Tibial nerve (tissue), 4 donors: ENCODE measurements around the gene RIMS3. TPM values are rescaled to one million over a fixed set of nuclear protein-coding genes. Genes with fewer than 3 reads are reported as not detected.

Experiments
- DNase-seq, 2 donors: peaks; one replicate each; pipeline ENCODE4 v3.0.0-alpha.2; 2019; ENCODE audit warnings: low spot score in 2 of 2
- H3K27ac ChIP-seq, 4 donors: fragments of 200-600 bp; sonication (generic) in 3 of 4; one replicate each; pipeline ENCODE4 v1.5.1; 2017 to 2019; ENCODE audit warnings: mild to moderate bottlenecking in 1 of 4
- H3K27me3 ChIP-seq, 2 donors: fragments of 200-600 bp; sonication (generic) in 1 of 2; one replicate each; pipeline versions ENCODE4 v1.5.1 to v1.6.0; 2017 to 2019
- H3K36me3 ChIP-seq, 3 donors: fragments of 200-600 bp; sonication (generic); one replicate each; pipeline ENCODE4 v1.5.1; 2018 to 2019
- H3K4me1 ChIP-seq, 4 donors: fragments of 200-600 bp; sonication (generic) in 3 of 4; one replicate each; pipeline ENCODE4 v1.5.1; 2017 to 2019
- H3K4me3 ChIP-seq, 4 donors: fragments of 200-600 bp; sonication (generic) in 3 of 4; one replicate each; pipeline ENCODE4 v1.5.1; 2017 to 2019; ENCODE audit warnings: mild to moderate bottlenecking in 1 of 4, moderate library complexity in 1 of 4
- H3K9me3 ChIP-seq, 4 donors: fragments of 200-600 bp; sonication (generic) in 3 of 4; one replicate each; pipeline ENCODE4 v1.5.1; 2017 to 2019
- CTCF ChIP-seq, 5 experiments: fragments of 200-600 bp in 3 of 5; fragments of 450-650 bp in 2 of 5; sonication (generic) in 3 of 5; IDR thresholded peaks; one replicate each; pipeline ENCODE4 v1.5.1; 2016 to 2019; ENCODE audit warnings: antibody characterized with exemption in 5 of 5, mild to moderate bottlenecking in 3 of 5, moderate library complexity in 2 of 5
- EP300 ChIP-seq, 2 donors: sonication (generic); formaldehyde crosslinking; IDR thresholded peaks; one replicate each; pipeline ENCODE4 v1.6.1; 2017; ENCODE audit warnings: antibody characterized with exemption in 2 of 2, mild to moderate bottlenecking in 1 of 2
- POLR2A ChIP-seq, 2 donors: fragments of 450-650 bp; IDR thresholded peaks; one replicate each; pipeline ENCODE4 v1.6.1; 2017; ENCODE audit warnings: antibody characterized with exemption in 2 of 2, mild to moderate bottlenecking in 2 of 2, moderate library complexity in 2 of 2
- WGBS, 2 donors: methylation state at CpG; one replicate each; pipeline ENCODE4 v1.1.5; 2018; 5-methylcytosine and 5-hydroxymethylcytosine counted together
- total RNA-seq, 4 donors: library from RNA; depleted of rRNA; stranded (reverse); fragments of >200 nt; gene quantifications; one replicate each; pipeline ENCODE4 v1.1.0, GENCODE V29; 2016

The RIMS3 gene
- total RNA-seq, 4 donors from 2014 or later: 2.1 to 6.9 (median 4.0) TPM

GRCh38 chr1:40687059-40687458, 21.6 kb upstream of the RIMS3 start:
- Histone ChIP-seq H3K27me3 (no peaks in the 10 kb centered on the region), H3K9me3 (no peaks in the 10 kb centered on the region), H3K36me3 (peaks cover 0 to 40% (median 0%) of the 10 kb centered on the region in 3 donors), H3K27ac (no peak overlapping the region), H3K4me1 (peaks cover 0 to 15% (median 0%) of the 10 kb centered on the region in 4 donors), H3K4me3 (no peak overlapping the region)
- TF ChIP-seq EP300 (IDR thresholded peaks at IDR 0.05) (no peak), POLR2A (IDR thresholded peaks at IDR 0.05) (no peak), CTCF (IDR thresholded peaks at IDR 0.05) (no peak)
- WGBS, 2 donors: 94 to 95% methylated on average over 7 of the region's 7 CpGs
- DNase-seq: no peak

- Histone ChIP-seq H3K36me3 (peaks cover 0 to 40% (median 0%) of the 10 kb centered on the region in 3 donors), H3K4me1 (peaks cover 0 to 1% (median 0%) of the 10 kb centered on the region in 4 donors), H3K27ac (no peak overlapping the region), H3K4me3 (no peak overlapping the region), H3K27me3 (no peaks in the 10 kb centered on the region), H3K9me3 (no peaks in the 10 kb centered on the region)
- WGBS, 2 donors: 90% methylated on average over 3 of the region's 3 CpGs
- DNase-seq: no peak
- TF ChIP-seq POLR2A (IDR thresholded peaks at IDR 0.05) (no peak), EP300 (IDR thresholded peaks at IDR 0.05) (no peak), CTCF (IDR thresholded peaks at IDR 0.05) (no peak)
Observed at GRCh38 chr1:40684669-40685068, 19.2 kb upstream of the RIMS3 start.

GRCh38 chr1:40679165-40679953, 13.9 kb upstream of the RIMS3 start:
- 95 to 96% methylated on average over 2 of the region's 2 CpGs for WGBS, 2 donors

GRCh38 chr1:40676501-40676900, 11.0 kb upstream of the RIMS3 start:
- Histone ChIP-seq H3K4me3 (no peak overlapping the region), H3K4me1 (peaks cover 0 to 4% (median 0%) of the 10 kb centered on the region in 4 donors), H3K27ac (no peak overlapping the region), H3K9me3 (no peaks in the 10 kb centered on the region), H3K36me3 (no peaks in the 10 kb centered on the region), H3K27me3 (no peaks in the 10 kb centered on the region)
- TF ChIP-seq EP300 (IDR thresholded peaks at IDR 0.05) (no peak), POLR2A (IDR thresholded peaks at IDR 0.05) (no peak), CTCF (IDR thresholded peaks at IDR 0.05) (no peak)
- no peak for DNase-seq
- WGBS, 2 donors: 32 to 44% methylated on average over 1 of the region's 1 CpG

More at GRCh38 chr1:40679165-40679953, 13.9 kb upstream of the RIMS3 start:
- Histone ChIP-seq H3K4me3 (no peak overlapping the region), H3K27me3 (no peaks in the 10 kb centered on the region), H3K9me3 (no peaks in the 10 kb centered on the region), H3K27ac (no peak overlapping the region), H3K36me3 (no peaks in the 10 kb centered on the region), H3K4me1 (peaks cover 0 to 4% (median 0%) of the 10 kb centered on the region in 4 donors)
- TF ChIP-seq POLR2A (IDR thresholded peaks at IDR 0.05): no peak
- DNase-seq: no peak

- no peak for DNase-seq
- Histone ChIP-seq H3K27me3 (no peaks in the 10 kb centered on the region), H3K4me1 (peaks cover 0 to 12% (median 4%) of the 10 kb centered on the region in 4 donors), H3K9me3 (no peaks in the 10 kb centered on the region), H3K36me3 (no peaks in the 10 kb centered on the region), H3K27ac (no peak overlapping the region), H3K4me3 (no peak overlapping the region)
- TF ChIP-seq CTCF (IDR thresholded peaks at IDR 0.05) (no peak), EP300 (IDR thresholded peaks at IDR 0.05) (no peak), POLR2A (IDR thresholded peaks at IDR 0.05) (no peak)
- 70 to 71% methylated on average over 4 of the region's 4 CpGs for WGBS, 2 donors
Observed at GRCh38 chr1:40673452-40673851, 8.0 kb upstream of the RIMS3 start.
